NCI-H1930 (cell line): Measurements from ENCODE around the gene ARFGEF2.
"Not testable (repeated sequence)": the region's sequence is repeated elsewhere in the genome, so short reads cannot be mapped to it uniquely, and the experiment has no call there.

Source experiments
- DNase-seq, 2 experiments: peaks; one replicate each; lab custom pipeline; 2025; lab: John Stamatoyannopoulos, UW

ARFGEF2 gene

DNA sequence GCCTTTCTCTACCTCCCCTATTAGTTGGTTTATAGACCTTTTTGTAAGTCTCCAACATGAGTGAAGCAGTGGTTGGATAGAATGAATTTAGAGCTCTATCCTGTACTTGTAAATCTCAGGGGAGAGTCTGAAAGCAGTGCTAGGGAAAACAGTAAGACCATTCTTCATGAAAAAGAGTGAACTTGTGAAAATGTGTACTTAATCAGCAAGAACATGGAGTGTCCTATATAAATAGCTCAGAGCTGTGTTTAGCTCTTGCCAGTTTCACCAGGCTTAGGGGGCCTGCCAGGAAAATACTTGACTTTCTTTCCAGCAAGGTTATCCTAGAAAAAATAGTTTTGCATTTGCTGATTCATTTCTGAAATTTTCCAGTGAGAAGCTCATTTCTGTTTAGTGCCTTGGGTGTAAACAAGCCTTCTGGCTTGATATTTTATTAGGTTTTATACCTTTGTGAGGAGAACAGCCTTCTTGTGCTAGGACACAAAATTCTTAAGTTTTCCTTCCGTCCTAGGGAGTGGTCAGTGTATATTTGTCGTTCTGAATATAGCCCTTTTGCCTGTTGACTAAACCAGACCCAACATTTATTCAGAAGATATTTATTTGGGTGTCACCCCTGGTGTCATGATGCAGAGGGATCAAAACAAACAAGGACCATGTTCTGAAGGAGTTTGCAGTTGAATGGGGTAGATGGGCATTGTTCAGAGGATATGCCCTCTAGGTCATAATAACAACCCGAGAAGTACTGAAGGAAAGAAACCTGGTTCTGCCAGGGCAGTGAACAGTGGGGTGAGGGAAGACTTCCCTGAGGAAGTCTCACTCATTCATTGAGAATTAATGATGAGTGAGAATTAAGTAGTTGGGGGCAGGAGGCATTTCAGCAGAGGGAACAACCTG, 7.6 kb downstream of the ARFGEF2 start:
- no peak for DNase-seq

DNA sequence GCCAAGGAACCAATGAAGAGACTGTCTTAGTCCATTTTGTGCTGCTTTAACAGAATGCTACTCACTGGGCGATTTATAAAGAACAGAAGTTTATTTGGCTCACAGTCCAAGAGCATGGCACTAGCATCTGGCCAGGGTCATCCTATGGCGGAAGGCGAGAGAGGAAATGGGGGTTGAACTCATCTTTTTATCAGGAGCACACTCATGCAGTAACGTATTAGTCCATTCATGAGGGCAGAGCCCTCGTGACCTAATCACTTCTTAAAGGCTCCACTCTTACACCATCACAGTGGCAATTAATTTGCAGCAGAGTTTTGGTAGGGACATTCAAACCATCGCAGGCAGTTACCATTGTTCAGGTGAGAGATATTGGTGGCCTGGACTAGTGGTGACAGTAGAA, 8.5 kb downstream of the ARFGEF2 start:
- DNase-seq = no peak

DNA sequence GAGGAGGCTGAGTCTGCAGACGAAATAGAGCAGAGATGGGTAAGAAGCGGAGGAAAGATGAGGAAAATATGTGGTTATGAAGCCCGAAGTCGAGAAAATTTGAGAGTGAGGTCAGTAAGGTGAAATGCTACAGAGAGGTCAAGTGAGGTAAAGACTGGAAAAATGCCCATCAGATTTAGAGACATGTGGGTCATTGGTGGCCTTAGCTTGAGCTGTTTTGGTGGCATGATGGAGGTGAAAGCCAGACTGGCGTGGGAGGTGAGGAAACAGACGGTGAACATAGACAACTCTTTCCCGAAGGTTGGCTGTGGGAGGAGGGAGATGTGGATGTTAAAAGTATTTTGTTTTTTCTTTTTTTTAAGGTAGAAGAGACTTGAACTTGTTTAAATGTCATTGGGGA, 9.4 kb downstream of the ARFGEF2 start:
- no peak for DNase-seq

DNA sequence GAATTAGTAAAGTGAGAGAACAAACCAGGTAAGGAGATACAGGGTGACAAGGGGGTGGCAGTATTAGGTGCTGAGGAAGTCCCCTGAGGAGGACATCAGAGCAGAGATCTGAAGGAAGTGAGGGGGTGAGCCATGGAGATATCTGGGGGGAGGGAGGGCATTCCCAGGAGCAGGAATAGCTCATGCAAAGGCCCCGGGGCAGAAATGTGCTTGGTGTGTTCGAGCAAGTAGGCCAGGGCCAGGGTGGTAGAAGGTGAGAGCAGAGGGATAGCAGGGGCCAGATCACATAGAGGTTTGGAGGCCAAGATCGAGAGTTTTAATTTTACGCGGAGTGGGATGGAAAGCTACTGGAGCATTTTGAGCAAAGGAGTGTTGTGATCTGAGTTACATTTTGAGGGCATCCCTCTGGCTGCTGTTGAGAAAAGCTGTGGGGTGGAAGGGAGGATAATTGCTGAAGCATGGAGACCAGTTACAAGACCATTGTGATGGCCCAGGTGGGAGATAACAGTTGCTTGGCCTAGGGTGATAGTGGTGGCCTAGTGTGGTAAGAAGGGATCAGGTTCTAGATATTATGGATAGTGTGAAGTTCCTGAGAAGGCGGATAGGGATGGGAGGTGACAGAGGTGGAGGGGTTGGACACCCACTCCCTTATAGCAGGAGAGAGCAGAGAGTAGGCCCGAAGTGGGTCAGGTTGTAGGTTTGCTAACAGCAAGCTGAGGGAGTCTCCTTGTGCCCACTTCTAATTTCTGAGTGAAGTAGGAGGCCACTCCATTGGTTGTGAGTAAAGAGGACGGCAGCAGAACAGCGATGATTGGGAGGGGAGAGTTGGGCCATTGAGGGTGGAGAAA, 10.2 kb downstream of the ARFGEF2 start:
- DNase-seq = no peak

DNA sequence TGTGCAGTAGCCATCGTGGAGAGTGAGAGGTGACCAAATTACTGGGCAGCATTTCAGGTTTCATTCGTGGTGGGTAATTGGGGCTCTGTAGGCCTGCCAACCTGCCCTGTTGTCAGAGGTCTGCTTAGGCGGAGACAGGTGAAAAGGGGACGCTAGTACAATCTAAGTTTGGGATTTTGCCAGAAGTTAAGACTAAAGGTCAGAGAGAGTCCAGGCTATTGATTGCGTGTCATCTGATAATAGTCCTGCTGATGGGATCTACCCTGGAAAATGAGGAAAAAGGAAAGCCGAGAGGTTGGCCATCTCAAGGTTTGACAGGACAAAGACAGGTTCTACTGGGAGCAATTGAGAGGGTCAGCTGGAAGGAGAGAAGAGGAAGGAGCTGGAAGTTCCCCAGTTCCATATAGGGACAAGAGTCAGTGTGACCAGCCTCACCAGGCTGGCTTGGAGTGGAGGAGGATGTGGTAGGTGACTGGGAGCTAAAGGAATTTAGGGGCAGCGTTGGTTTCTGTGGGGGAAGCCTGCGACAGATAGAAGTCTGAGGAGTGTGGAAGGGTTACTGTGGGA, 10.9 kb downstream of the ARFGEF2 start:
- no peak for DNase-seq

DNA sequence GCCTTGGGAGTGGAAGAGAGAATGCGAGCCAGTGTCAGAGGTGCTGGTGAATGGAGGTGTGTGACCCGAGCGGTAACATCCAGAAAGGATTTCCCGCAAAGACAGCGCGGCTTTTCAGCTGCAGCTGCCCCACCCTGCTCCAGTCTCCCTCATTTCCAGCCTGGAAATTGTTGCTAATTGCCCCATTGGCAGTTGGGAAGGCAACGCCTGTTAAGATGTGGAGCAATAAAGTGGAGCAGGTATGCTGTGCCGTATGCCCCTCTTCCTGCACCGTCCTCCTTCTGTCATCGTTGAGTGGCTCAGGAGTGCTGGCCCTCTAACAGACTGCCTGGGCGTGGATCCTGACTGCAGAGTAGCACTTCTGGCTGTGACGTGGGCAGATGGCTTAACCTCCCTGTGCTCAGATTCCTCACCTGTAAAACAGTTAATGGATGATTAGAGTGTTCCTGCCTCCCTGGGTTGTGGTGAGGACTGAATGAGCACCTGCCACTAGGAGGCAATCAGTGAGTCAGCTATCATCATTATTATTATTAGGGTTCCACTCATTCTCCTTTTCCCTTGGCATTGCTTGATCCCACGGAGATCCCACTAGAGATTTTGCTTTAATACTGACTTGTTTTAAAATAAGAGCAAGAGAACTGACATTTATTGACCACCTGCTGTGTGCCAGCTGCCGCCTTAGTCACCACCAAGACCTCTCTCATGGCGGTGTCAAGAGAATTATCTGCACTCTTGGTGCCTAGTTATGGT, 11.7 kb downstream of the ARFGEF2 start:
- DNase-seq = no peak

DNA sequence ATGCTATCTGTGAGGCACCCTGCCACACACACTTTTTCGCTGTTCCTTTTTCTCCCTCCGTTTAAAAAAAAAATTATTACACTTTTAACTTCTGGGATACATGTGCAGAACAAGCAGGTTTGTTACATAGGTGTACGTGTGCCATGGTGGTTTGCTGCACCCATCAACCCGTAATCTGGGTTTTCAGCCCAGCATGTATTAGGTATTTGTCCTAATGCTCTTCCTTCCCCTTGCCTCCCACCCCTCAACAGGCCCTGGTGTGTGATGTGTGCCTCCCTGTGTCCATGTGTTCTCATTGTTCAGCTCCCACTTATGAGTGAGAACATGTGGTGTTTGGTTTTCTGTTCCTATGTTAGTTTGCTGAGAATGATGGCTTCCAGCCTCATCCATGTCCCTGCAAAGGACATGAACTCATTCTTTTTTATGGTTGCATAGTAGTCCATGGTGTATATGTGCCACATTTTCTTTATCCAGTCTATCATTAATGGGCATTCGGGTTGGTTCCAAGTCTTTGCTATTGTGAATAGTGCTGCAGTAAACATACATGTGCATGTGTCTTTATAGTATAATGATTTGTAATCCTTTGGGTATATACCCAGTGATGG, 12.9 kb downstream of the ARFGEF2 start:
- not testable (repeated sequence) for DNase-seq

DNA sequence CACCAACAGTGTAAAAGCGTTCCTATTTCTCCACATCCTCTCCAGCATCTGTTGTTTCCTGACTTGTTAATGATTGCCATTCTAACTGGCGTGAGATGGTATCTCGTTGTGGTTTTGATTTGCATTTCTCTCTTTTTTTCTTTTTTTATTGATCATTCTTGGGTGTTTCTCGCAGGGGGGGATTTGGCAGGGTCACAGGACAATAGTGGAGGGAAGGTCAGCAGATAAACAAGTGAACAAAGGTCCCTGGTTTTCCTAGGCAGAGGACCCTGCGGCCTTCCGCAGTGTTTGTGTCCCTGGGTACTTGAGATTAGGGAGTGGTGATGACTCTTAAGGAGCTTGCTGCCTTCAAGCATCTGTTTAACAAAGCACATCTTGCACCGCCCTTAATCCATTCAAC, 13.5 kb downstream of the ARFGEF2 start:
- not testable (repeated sequence) for DNase-seq

DNA sequence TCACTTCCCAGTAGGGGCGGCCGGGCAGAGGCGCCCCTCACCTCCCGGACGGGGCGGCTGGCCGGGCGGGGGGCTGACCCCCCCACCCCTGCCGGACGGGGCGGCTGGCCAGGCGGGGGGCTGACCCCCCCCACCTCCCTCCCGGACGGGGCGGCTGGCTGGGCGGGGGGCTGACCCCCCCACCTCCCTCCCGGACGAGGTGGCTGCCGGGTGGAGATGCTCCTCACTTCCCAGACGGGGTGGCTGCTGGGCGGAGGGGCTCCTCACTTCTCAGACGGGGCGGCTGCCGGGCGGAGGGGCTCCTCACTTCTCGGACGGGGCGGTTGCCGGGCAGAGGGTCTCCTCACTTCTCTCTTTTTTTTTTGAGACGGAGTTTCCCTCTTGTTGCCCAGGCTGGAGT, 14.7 kb downstream of the ARFGEF2 start:
- DNase-seq = not testable (repeated sequence)

DNA sequence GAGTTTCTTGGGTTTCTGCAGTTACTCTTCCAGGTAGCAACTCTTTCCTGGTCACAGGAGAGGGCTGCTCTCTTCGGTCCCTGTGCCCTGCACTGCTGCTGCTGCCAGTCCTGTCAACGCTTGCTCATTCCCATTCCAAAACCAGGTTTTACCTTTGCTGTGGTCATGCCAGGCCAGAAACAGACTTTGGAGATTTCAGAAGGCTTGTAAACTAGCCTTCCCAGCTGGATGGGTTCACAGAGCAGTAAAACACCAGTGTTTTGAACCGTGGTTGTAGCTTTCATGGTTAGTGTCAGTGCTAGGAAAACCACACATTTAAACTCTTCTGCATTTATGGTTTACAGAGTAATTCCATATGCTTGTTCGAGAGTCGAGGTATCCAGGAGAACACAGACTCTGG, 16.2 kb downstream of the ARFGEF2 start:
- DNase-seq = no peak

DNA sequence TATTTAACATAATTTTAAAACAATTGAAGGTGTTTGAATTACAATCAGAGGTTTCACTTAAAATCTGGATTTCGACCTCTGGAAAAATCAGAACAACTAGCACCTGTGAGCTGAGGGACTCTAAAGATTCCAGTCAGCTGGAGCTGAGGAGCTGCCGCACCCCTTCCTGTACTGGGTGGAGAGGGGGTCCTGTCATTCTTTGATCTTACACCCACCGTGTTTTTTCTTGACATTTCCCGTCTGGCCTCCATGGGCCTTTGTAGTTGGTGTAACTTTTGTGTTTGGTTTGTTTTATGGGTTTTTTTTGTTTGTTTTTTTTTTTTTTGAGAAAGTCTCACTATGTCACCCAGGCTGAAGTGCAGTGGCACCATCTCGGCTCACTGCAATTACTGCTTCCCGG, 17.2 kb downstream of the ARFGEF2 start:
- no peak for DNase-seq

DNA sequence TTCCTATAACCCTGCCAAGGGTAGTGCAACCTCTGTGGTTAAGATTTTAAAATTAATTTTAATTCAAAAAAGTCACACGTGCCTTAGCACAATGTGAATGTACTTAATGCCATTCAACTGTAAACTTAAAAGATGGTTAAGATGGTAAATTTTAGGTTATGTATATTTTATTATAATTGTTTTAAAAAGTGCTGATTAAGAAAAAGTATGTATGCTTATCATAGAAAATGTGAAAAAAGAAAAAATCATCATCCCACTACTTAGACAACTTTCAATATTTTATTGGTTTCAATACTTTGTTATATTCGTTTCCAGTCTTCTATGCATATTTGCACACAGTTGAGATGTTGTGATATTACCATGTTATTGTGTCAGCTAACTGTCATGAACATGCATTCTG, 18.7 kb downstream of the ARFGEF2 start:
- no peak for DNase-seq

DNA sequence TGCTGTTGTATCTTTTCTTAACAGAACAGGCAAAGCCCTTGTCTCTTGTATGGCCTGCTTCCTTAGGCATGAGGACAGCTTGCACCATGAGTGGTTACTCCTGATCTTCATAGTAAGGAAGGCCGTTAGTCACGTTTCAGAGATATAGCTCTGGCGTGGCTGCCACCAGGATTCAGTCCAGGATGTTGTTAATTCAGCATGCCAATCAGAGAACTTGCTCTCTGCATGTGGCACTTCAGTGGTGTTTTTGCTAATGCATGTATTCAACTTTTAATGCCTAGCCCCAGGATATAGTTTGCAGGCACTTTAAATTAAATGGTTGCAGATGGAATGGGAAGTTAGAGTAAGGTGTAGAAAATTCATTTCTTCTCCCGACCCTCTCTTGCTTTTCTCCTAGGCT, 20.0 kb downstream of the ARFGEF2 start:
- DNase-seq = no peak

DNA sequence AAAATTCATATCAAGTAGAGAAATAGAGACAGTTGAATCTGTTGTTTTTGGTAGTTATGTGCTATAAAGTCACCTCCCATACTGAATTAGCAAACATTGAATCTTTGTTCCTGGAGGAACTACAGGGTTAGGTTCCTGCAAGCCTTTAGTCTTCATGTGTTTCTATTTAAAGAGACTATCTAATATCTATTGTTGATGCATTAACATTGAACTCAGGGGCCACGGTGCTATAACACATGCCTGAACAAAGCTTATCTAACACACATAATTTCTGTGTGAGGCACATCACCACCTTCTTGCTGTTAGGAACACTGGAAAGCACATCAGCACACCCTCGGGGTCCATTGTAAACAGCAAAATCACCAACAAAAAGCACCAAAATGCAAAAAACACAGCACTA, 21.2 kb downstream of the ARFGEF2 start:
- DNase-seq = no peak

DNA sequence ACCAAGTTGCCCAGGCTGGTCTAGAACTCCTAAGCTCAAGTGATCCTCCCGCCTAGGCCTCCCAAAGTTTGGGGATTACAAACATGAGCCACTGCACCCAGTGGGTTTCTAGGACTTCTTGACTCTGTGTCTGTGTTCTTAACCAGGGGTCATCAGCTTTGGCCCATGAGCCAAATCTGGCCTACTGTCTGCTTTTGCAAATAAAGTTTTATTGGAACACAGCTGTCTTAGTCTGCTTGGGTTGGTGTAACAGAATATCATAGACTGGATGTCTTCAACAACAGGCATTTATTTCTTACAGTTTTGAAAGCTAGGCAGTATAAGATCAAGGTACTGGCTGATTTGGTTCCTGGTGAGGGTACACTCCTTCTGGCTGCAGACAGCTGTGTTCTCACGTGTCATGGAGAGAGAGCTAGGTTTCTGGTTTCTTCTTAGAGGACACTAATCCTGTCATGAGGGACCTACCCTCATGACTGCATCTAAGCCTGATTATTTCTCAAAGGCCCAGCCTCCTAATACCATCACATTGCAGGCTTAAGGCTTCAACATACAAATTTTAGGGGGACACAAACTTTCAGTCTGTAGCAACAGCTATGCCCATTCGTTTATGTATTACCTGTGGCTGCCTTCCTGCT, 23.3 kb downstream of the ARFGEF2 start:
- no peak for DNase-seq

DNA sequence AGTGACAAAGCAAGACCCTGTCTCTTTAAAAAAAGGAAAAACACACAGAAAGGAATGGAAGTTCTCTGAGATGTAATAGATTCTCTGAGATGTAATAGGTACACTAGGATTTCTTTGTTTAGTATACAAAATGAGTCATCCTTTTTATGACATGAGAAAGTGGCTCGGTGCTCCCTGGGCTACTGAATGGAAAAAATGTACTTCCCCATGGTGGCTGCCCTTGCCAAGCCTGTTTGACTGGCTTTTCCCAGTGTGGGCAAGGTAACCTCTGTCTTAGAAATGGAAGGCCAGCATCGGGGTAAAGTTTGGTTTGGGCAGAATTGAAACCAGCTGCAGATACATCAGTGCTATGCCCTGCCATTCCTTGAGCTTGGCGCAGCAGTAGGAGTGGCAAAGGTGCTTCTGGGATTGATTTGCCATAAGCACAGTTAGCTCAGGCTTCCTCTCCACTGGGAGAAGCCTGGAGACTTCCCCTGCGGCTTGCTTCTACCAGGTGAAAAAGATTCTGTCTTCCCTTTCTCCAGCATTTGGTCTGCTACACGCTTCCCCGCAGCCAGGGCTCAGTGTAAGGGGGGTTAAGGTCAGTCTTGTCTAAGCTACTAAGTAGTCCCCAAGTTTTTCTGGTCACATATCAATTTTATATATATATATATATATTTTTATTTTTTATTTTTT, 24.5 kb downstream of the ARFGEF2 start:
- no peak for DNase-seq

DNA sequence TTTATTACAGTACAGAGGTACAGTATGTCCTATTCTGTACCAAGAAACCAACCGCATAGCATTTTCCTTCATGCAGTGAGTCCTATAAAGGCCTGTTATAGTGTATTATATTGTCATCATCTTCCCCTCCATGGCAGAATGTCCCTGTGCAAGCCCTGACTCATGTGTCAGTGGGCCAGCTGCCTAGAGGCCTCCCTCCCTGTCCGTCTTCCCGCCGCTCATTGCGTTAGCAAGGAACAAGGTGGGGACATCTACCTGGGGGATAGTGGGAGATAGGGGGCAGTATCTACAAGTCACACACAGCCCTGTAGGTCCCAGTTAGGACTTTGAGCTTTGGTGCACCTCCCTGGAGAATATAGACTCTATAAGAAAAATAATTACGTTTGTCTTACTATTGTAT, 27.1 kb downstream of the ARFGEF2 start:
- no peak for DNase-seq

DNA sequence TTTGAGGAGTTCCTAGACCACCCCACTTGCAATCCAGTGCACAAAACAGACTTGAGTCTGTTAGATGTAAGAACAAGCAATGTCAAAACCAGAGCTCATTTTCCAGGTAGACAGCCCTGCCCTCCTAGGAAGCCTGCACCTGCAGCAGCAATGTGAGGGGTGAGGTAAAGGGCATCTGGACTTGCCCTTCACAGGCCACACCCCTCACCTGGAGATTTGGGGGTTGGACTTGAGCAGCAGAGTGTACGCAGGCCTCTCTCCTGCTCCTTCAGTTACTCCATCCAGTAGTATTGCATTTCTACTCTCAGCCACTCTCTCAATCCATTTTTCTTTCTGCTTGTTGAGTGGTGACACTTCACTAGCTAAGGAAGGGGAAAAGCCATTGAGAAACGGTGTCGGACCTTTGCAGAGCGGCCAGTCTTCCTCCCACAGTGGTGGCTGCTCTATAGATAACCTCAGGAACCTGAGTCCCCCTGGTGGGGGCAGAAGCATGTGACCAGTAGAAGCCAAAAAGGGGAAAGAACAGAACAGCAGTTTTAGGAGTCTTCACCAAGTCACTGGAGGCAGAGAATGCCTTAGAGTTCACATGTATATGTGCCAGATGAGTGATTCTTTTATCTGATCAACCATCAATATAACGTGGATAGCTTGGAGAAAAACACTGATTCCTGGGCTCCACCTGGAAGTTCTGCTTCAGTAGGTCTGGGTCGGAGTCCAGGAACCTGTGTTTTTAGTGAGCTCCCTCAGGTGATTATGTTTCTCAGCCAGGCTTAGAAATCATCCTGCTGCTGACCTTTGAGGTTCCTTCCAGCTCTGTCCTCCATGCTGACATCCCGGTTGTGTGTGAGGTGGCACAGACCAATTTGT, 28.0 kb downstream of the ARFGEF2 start:
- DNase-seq = no peak

DNA sequence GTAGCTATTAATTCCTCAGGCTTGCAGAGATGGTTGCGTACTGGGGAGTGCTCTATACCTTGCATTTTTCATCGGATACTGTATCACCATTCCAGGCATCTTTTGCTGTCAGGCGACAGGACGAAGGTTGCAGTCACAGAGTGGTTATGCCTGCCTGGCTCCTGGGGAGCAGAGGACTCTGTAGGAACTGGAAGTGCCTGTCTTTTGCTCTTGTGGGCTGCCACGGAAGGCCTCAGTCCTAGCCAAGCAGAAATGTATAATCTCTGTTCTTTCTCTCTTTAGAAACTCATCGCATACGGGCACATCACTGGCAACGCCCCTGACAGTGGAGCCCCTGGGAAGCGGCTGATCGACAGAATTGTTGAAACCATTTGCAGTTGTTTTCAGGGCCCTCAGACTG, 29.5 kb downstream of the ARFGEF2 start:
- no peak for DNase-seq

DNA sequence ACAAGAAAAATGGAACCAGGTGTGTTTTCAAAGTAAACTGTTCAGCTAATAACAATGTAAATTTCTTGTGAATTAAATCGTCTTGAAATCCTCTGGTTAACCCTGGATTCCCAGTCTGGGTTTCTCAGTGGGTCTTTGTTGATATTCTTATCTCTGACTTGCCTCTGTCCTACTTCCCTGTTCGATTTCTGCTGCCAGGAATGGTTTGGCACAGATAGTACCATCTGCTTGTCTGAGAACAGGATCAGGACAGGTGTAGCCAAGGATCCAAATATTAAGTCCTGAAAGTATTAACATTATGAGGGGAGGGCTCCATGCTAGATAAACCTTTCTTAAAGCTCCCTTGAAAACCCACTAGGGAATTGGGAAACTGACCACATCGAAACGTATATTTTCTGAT, 30.1 kb downstream of the ARFGEF2 start:
- DNase-seq = no peak
